ENCODE data around the gene CTNNBL1. TPM values are rescaled to one million over a fixed set of nuclear protein-coding genes. Genes with fewer than 3 reads are reported as not detected.

CTNNBL1 gene
- total and polyA plus RNA-seq, 2 of the 4 experiments (the other 2 are of a cell fraction): 29.9 to 34.1 TPM

DNA sequence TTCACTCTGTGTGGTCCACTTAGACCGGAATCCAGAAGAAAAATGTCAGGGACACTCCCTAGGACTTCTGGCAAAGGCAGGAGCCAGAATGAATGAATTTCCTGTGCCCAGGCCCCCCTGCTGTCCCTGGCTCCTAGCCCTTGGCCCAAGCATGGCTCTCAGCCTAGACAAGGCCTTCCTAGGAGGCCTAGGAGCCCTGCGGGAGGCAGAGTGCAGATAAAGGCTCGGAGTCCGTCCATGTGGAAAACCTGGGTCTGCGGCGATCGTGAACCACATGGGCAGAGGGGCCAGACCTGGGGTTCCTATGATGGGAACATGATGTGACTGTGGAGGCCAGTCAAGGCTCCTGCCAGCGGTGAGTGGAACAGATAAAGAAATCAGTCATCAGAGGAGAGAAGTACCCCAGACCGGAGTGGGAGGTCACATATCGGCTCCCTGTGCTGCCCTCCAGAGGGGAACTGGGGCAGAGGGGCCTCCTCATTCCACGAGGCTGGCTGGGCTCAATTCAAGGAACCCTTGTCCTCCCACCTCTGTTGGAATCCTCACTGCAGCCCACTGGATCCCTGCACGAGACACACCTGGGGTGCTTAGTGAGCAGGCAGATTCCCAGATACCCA lies 203.2 kb downstream of the CTNNBL1 start:
- H2BK120ac ChIP-seq (ENCODE audit: low read depth, low read length): no peak overlapping the region
- no peaks in the 10 kb centered on the region for H3K4me1 ChIP-seq (ENCODE audit: control insufficient read depth, insufficient read depth, low read length)
- ChIA-PET CTCF (no interaction called here), POLR2A (ENCODE audit: unreplicated experiment) (no interaction called here)
- no peak overlapping the region for H3K18ac ChIP-seq (ENCODE audit: low read depth, low read length)
- H2BK5ac ChIP-seq (ENCODE audit: low read depth, low read length, poor library complexity, severe bottlenecking): no peak overlapping the region
- BruUV-seq (replicated peaks): no TSS peak
- intact Hi-C loops (cut with micrococcal nuclease): loop anchor here (2.0 kb wide), 1 partner anchor 332 kb away; no protein-coding TSS in a partner anchor
- no peak overlapping the region for H3K23ac ChIP-seq (ENCODE audit: low read depth, low read length)
- 29% methylated on average over 6 of the region's 12 CpGs; no CpG with 5 or more reads in 1 of the 2 experiments for WGBS, 2 experiments (ENCODE audit: extremely low coverage in 2 of 2, insufficient read length in 1 of 2)
- peaks cover 54% of the 10 kb centered on the region for H3K27me3 ChIP-seq (ENCODE audit: control insufficient read depth, insufficient read depth, low read length)
- TF ChIP-seq MAZ (IDR thresholded peaks at IDR 0.05; ENCODE audit: borderline replicate concordance, low read depth, low read length) (no peak), MXI1 (IDR thresholded peaks at IDR 0.05; ENCODE audit: borderline replicate concordance, low read depth, low read length) (no peak), CHD1 (IDR thresholded peaks at IDR 0.05; ENCODE audit: low read depth, low read length) (no peak), RAD21 (IDR thresholded peaks at IDR 0.05; ENCODE audit: low read length) (no peak), POLR2A (IDR thresholded peaks at IDR 0.05; ENCODE audit: low read depth, low read length) (no peak), BHLHE40 (IDR thresholded peaks at IDR 0.05; ENCODE audit: low read depth, low read length) (no peak), RCOR1 (IDR thresholded peaks at IDR 0.05; ENCODE audit: insufficient replicate concordance, low read length) (no peak), SMC3 (IDR thresholded peaks at IDR 0.05; ENCODE audit: low read depth, low read length) (no peak), FOS (IDR thresholded peaks at IDR 0.05; ENCODE audit: low read depth, low read length) (no peak)
- TF ChIP-seq, protein P1, sequence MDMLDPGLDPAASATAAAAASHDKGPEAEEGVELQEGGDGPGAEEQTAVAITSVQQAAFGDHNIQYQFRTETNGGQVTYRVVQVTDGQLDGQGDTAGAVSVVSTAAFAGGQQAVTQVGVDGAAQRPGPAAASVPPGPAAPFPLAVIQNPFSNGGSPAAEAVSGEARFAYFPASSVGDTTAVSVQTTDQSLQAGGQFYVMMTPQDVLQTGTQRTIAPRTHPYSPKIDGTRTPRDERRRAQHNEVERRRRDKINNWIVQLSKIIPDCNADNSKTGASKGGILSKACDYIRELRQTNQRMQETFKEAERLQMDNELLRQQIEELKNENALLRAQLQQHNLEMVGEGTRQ (IDR thresholded peaks at IDR 0.05; ENCODE audit: low read depth, low read length): no peak
- no peak overlapping the region for H2AK9ac ChIP-seq (replicated peaks; ENCODE audit: low read depth, low read length, poor library complexity)
- no peak overlapping the region for H3K4me3 ChIP-seq (ENCODE audit: insufficient read depth, low read depth, low read length)
- no peak overlapping the region for H3K9ac ChIP-seq (ENCODE audit: low read depth, low read length)
- no peak overlapping the region for H3K56ac ChIP-seq (ENCODE audit: extremely low read depth, insufficient read depth, low read length)
- H2BK20ac ChIP-seq (ENCODE audit: low read depth, low read length): no peak overlapping the region
- H3K4me2 ChIP-seq (ENCODE audit: low read depth, low read length): no peak overlapping the region
- H3K9me1 ChIP-seq (ENCODE audit: insufficient read depth, low read length): no peaks in the 10 kb centered on the region
- no peaks in the 10 kb centered on the region for H3K79me1 ChIP-seq (ENCODE audit: low read depth in 1 of 2, low read length in 2 of 2)
- H4K8ac ChIP-seq (ENCODE audit: low read depth in 2 of 2, low read length in 2 of 2): no peak overlapping the region
- ATAC-seq (ENCODE audit: low read depth) (no peak), DNase-seq (no peak)
- H4K5ac ChIP-seq (ENCODE audit: low read depth, low read length): no peak overlapping the region
- no peaks in the 10 kb centered on the region for H3K36me3 ChIP-seq (ENCODE audit: control insufficient read depth, insufficient read depth, low read length)
- no peak overlapping the region for H3K14ac ChIP-seq (replicated peaks; ENCODE audit: low read depth, low read length)
- dilution Hi-C loops (cut with HindIII; ENCODE audit: low sequenced_read_pairs, unreplicated experiment): no loop called here
- H4K91ac ChIP-seq (ENCODE audit: insufficient read depth, low read depth, low read length): no peak overlapping the region
- no peak overlapping the region for H3K4ac ChIP-seq (ENCODE audit: low read depth, low read length)
- H2AFZ ChIP-seq (replicated peaks; ENCODE audit: low read length, poor library complexity): no peak overlapping the region
- peaks cover 7% of the 10 kb centered on the region for H4K20me1 ChIP-seq (ENCODE audit: insufficient read depth, low read length)
- no peak overlapping the region for H2BK15ac ChIP-seq (ENCODE audit: low read depth, low read length)
- in situ Hi-C loops (cut with MboI; ENCODE audit: low sequenced_read_pairs): no loop called here
- H2AK5ac ChIP-seq (ENCODE audit: low read depth, low read length): no peak overlapping the region
- H3K27ac ChIP-seq (ENCODE audit: insufficient read depth, low read length): no peak overlapping the region
- H3K9me3 ChIP-seq (ENCODE audit: control insufficient read depth, insufficient read depth, low read length): no peaks in the 10 kb centered on the region
